HUES48 (cell line): Measurements from ENCODE around the gene WDFY1.
"Not testable (repeated sequence)": the region's sequence is repeated elsewhere in the genome, so short reads cannot be mapped to it uniquely, and the experiment has no call there.

Experiments used
- H3K27ac ChIP-seq: one replicate; pipeline ENCODE4 v1.7.0; 2013; ENCODE audit warnings: low read depth, low read length, inconsistent platforms
- H3K27me3 ChIP-seq: 2 replicates; pipeline ENCODE4 v1.6.1; 2013; ENCODE audit warnings: mild to moderate bottlenecking, low read length; ENCODE audit not compliant: control insufficient read depth, insufficient read depth
- H3K36me3 ChIP-seq: 2 replicates; pipeline ENCODE4 v1.6.1; 2013; ENCODE audit warnings: low read length; ENCODE audit not compliant: control insufficient read depth, insufficient read depth
- H3K4me1 ChIP-seq: 2 replicates; pipeline ENCODE4 v1.6.1; 2013; ENCODE audit warnings: mild to moderate bottlenecking, low read length; ENCODE audit not compliant: control insufficient read depth, insufficient read depth
- H3K4me3 ChIP-seq: 2 replicates; pipeline ENCODE4 v1.5.1; 2013; ENCODE audit warnings: mild to moderate bottlenecking, low read depth, low read length
- H3K9ac ChIP-seq: 2 replicates; pipeline ENCODE4 v1.6.1; 2013; ENCODE audit warnings: mild to moderate bottlenecking, low read depth, low read length, moderate library complexity
- H3K9me3 ChIP-seq: 2 replicates; pipeline ENCODE4 v1.6.1; 2013; ENCODE audit warnings: low read length; ENCODE audit not compliant: control insufficient read depth, insufficient read depth

Gene WDFY1

GRCh38 chr2:223943135-223943534, 2.0 kb downstream of the WDFY1 start:
- Histone ChIP-seq H3K27me3 (no peaks in the 10 kb centered on the region), H3K4me1 (peaks cover 40% of the 10 kb centered on the region), H3K9ac (no peak overlapping the region), H3K4me3 (peak overlapping the region; percentile 97), H3K27ac (peak overlapping the region; percentile 32), H3K9me3 (no peaks in the 10 kb centered on the region), H3K36me3 (no peaks in the 10 kb centered on the region)

DNA sequence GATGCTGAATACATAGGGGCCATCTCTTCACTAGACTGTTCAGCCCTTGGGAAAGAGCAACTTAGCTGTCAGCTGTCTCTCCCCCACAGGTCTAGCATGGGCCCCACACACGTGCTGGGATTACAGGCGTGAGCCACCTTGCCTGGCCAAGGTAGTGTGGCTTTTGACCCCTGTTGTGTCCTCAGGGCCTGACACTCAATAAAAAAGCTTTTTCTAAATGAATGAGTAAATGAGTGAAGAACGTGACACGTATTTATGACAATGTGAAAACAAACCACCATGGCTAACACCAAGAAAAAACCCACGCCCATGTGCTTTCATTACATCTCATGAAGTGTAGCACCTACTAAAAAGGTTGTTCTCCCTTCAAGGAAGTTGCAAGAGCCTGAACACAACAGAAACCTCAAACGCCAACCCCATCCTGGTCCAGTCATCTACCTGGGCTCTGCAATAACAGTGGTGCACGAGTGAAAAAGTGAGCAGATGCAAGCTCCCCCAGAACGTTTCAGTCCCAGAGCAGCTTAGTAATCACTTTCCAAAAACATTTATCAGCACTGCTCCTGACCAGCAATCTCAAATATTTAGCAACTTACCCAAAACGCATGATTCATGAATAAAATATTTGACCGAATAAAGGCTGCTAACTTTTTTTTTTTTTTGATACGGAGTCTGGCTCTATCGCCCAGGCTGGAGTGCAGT, 3.4 kb downstream of the WDFY1 start:
- Histone ChIP-seq H3K36me3 (no peaks in the 10 kb centered on the region), H3K27ac (no peak overlapping the region), H3K9ac (no peak overlapping the region), H3K9me3 (no peaks in the 10 kb centered on the region), H3K27me3 (no peaks in the 10 kb centered on the region), H3K4me3 (no peak overlapping the region), H3K4me1 (peaks cover 47% of the 10 kb centered on the region)

DNA sequence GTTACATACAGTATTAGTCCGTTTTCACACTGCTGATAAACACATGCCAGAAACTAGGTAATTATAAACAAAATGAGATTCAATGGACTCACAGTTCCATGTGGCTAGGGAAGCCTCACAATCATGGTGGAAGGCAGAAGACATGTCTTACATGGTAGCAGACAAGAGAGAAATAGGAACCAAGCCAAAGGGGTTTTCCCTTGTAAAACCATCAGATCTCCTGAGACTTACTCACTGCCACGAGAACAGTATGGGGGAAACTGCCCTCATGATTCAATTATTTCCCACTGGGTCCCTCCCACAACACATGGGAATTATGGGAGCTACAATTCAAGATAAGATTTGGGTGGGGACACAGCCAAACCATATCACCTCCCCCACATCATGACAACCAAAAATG, 5.7 kb downstream of the WDFY1 start:
- H3K27me3 ChIP-seq, H3K36me3 ChIP-seq, H3K27ac ChIP-seq, H3K9me3 ChIP-seq, H3K9ac ChIP-seq, H3K4me3 ChIP-seq: not testable (repeated sequence)
- H3K4me1 ChIP-seq: peaks cover 64% of the 10 kb centered on the region

- Histone ChIP-seq H3K4me3 (peak overlapping the region; percentile 22), H3K27ac (peak overlapping the region; percentile 76), H3K36me3 (no peaks in the 10 kb centered on the region), H3K4me1 (peaks cover 57% of the 10 kb centered on the region), H3K27me3 (no peaks in the 10 kb centered on the region), H3K9ac (peak overlapping the region; percentile 19; the same call in 1 of the 2 replicates), H3K9me3 (no peaks in the 10 kb centered on the region)
Observed at GRCh38 chr2:223937535-223937934, 7.6 kb downstream of the WDFY1 start.

GRCh38 chr2:223936862-223937326, 8.2 kb downstream of the WDFY1 start:
- H3K4me3 ChIP-seq: peak overlapping the region; percentile 22; the same call in 1 of the 2 replicates
- no peaks in the 10 kb centered on the region for H3K9me3 ChIP-seq
- H3K27me3 ChIP-seq: no peaks in the 10 kb centered on the region
- peak overlapping the region; percentile 19; the same call in 1 of the 2 replicates for H3K9ac ChIP-seq
- H3K4me1 ChIP-seq: peaks cover 57% of the 10 kb centered on the region
- H3K36me3 ChIP-seq: no peaks in the 10 kb centered on the region
- H3K27ac ChIP-seq: peak overlapping the region; percentile 76

- H3K9me3 ChIP-seq: no peaks in the 10 kb centered on the region
- H3K4me3 ChIP-seq: no peak overlapping the region
- peaks cover 62% of the 10 kb centered on the region for H3K4me1 ChIP-seq
- H3K27me3 ChIP-seq: no peaks in the 10 kb centered on the region
- H3K36me3 ChIP-seq: no peaks in the 10 kb centered on the region
- no peak overlapping the region for H3K9ac ChIP-seq
- no peak overlapping the region for H3K27ac ChIP-seq
Observed at GRCh38 chr2:223935459-223936125, 9.5 kb downstream of the WDFY1 start.

DNA sequence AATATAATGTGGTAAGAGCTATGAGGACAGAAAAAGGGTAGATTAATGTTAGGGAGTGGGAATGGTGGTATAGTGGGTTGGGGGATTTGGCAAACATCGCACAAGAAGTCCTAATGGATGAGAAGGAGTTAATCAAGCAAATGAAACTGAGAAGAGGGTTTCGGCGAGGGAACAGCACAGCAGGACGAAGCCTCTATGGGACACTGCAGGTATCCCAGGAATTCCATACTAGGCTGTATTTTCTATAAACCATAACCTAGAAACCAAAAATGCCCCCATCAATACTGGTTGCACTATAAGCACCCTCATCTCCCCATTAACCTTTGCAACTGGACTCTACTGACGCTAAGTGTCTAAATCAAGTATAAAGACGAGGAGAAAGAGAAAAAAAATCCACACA, 10.3 kb downstream of the WDFY1 start:
- peaks cover 69% of the 10 kb centered on the region for H3K4me1 ChIP-seq
- H3K27ac ChIP-seq: no peak overlapping the region
- H3K36me3 ChIP-seq: no peaks in the 10 kb centered on the region
- H3K4me3 ChIP-seq: no peak overlapping the region
- H3K27me3 ChIP-seq: no peaks in the 10 kb centered on the region
- H3K9me3 ChIP-seq: no peaks in the 10 kb centered on the region
- H3K9ac ChIP-seq: 0 out of 2 replicates have a peak overlapping the region, but pooled peaks have one; percentile 23

GRCh38 chr2:223932816-223933800, 12.0 kb downstream of the WDFY1 start:
- peaks cover 62% of the 10 kb centered on the region for H3K4me1 ChIP-seq
- no peaks in the 10 kb centered on the region for H3K36me3 ChIP-seq
- H3K27ac ChIP-seq: no peak overlapping the region
- H3K27me3 ChIP-seq: no peaks in the 10 kb centered on the region
- H3K9me3 ChIP-seq: no peaks in the 10 kb centered on the region
- no peak overlapping the region for H3K4me3 ChIP-seq
- H3K9ac ChIP-seq: no peak overlapping the region

GRCh38 chr2:223930103-223930976, 14.8 kb downstream of the WDFY1 start:
- Histone ChIP-seq H3K4me1 (peaks cover 34% of the 10 kb centered on the region), H3K27ac (peak overlapping the region; percentile 6), H3K9me3 (no peaks in the 10 kb centered on the region), H3K27me3 (no peaks in the 10 kb centered on the region), H3K9ac (no peak overlapping the region), H3K4me3 (no peak overlapping the region), H3K36me3 (0 out of 2 replicates have a peak, but pooled peaks cover under 1% of the 10 kb centered on the region)

GRCh38 chr2:223929571-223930102, 15.5 kb downstream of the WDFY1 start:
- Histone ChIP-seq H3K27me3 (no peaks in the 10 kb centered on the region), H3K36me3 (peaks cover 5% of the 10 kb centered on the region; the same call in 1 of the 2 replicates), H3K4me1 (peaks cover 27% of the 10 kb centered on the region), H3K4me3 (no peak overlapping the region), H3K9me3 (no peaks in the 10 kb centered on the region), H3K27ac (no peak overlapping the region), H3K9ac (no peak overlapping the region)
